Measurements from ENCODE around the gene PPA1.

- TF ChIP-seq RFX5 (IDR thresholded peaks at IDR 0.05; ENCODE audit: low read depth, low read length) (no peak), BHLHE40 (IDR thresholded peaks at IDR 0.05; ENCODE audit: low read depth, low read length) (no peak), CTCF (conservative IDR thresholded peaks at IDR 0.05; ENCODE audit: low read depth, low read length) (no peak), POLR2A (IDR thresholded peaks at IDR 0.05; ENCODE audit: low read depth, low read length) (no peak), USF2 (IDR thresholded peaks at IDR 0.05; ENCODE audit: low read depth, low read length) (no peak), CEBPB (IDR thresholded peaks at IDR 0.05; ENCODE audit: low read depth, low read length) (no peak), SMC3 (IDR thresholded peaks at IDR 0.05; ENCODE audit: low read depth, low read length) (no peak), ELK1 (IDR thresholded peaks at IDR 0.05; ENCODE audit: borderline replicate concordance, low read depth, low read length) (no peak), MAFK (IDR thresholded peaks at IDR 0.05; ENCODE audit: low read depth, low read length) (no peak), FOS (IDR thresholded peaks at IDR 0.05; ENCODE audit: low read depth, low read length) (no peak)
These were observed 26.5 kb downstream of the PPA1 start for GRCh38 chr10:70206762-70207161.

All from IMR-90 (cell line).